HG02943 (cell line): Measurements from ENCODE around the gene RHOU.
"Not testable (repeated sequence)": the region's sequence is repeated elsewhere in the genome, so short reads cannot be mapped to it uniquely, and the experiment has no call there.

Experiments
- ATAC-seq: cut with Tn5 transposase; IDR thresholded peaks from one replicate; pipeline ENCODE4 v1.9.1; 2021; ENCODE audit warnings: mild to moderate bottlenecking, low read depth, moderate library complexity; ENCODE audit not compliant: unreplicated experiment

RHOU gene

DNA sequence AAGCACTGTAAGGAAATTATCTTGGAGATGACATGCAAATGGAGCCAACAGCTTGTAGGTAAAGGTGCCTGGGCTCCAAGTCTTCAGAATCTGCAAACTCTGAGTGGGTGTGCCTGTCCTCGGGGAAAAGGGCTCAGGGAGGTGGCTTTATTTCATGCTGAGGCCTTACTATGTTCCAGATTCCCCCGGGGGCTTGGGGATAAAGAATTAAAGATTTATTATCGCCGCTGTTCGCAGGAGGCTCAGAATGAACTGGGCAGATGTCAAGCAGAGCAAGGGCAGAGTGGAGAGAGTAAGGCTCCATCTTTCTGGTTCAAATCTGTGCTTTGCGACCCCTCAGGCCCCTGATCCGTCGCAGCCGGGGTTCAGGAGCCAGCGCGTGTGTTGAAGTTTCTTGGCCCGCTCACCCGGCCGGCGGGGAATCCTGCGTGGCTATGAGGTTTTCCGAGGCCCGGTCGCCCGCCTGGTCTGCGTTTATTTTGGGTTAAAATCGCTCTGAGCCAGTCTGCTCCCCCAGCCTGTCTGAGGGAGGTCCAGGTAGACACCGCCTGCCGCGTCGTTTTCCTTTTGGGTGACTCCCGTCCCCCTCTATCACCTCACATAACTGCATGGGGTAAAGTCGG lies 19.5 kb downstream of the RHOU start:
- no peak for ATAC-seq

DNA sequence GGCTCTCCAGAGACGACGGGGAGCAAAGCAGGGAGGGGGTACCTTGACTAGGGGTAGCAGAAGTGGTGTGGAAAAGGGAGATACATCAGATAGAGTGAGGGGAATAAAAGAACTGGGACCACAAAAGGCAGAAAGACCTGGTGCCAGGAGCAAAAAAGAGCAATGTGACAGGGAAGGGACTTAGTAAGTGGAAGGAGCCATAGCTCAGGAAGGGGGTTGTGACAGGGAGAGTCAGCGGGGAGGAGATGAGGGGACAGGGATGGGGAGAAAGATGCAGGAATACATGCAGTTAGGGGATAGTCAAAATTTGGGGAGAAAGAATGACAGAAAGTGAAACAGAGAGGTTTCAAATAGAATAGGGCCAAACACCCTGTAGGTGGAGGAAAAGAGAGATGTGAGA lies 20.5 kb downstream of the RHOU start:
- no peak for ATAC-seq

DNA sequence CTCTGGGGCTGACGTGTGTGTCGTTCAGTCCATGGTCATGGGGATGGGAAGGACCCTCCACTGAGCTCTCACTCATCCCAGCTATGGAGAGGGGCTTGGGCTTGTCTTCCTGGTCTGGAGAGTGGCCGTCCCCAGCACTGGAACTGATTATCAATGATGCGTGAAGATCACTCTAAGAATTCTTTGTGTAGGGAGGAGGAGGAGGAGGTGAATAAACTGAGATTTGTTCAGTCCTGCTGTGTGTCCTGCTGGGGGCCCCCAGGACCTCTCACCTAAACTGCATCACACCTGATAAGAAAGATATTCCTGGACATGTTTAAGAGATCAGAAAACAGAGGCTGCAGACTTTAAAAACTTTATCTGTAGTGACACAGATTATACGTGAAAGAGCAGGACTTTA lies 21.2 kb downstream of the RHOU start:
- no peak for ATAC-seq

DNA sequence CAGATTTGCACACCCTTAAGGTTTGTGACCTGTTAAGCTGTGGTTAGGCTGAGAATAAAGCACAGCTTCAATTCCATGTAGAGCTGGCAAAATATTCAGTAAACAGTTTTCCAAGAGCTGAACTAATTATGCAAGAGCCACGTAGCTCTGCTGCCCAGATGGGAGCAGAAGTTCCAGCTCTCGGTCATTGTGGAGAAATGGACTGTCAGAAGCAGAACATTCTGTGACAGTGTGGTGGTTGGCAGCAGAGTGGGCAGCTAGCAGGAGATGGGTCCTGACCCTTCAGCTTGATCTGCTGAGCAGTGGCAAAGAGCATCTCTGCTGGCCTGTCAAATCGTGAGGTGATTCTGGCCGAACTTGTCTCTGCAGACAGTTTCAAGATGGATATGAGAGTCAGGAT lies 23.2 kb downstream of the RHOU start:
- ATAC-seq: no peak

DNA sequence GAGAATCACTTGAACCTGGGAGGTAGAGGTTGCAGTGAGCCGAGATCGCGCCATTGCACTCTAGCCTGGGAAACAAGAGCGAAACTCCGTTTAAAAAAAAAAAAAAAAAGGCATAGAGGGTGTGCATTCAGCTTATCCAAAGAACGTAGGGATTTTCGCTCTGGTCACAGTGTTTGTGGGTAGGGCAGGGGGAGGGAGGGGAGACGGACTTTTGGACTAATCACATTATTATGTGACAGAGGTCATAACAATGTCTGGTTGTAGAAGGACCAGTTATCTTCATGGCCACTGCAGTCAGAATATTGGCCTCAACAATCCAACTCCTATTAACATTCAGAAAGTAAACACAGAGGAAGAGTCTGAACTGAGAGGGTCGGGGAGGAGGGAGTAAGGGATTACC lies 25.7 kb downstream of the RHOU start:
- ATAC-seq: no peak

DNA sequence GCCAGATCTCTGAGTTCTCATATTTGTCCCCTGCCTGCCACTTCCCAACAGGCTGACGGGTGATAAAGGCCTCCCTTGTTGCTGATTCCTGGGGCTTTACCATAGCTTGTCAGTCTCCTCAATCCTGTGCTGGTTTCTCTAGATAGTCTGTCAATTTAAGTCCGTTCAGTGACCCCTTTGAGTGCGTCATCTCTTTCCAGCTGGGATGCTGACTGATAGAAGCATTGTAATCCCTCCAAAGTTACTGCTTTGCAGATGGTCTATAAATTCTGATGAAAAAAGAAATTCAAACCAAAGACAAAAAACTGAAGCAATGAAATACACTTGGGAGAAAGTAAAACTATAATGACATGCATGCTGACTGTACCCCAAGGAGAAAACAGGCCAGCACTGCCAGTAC lies 28.3 kb downstream of the RHOU start:
- no peak for ATAC-seq

DNA sequence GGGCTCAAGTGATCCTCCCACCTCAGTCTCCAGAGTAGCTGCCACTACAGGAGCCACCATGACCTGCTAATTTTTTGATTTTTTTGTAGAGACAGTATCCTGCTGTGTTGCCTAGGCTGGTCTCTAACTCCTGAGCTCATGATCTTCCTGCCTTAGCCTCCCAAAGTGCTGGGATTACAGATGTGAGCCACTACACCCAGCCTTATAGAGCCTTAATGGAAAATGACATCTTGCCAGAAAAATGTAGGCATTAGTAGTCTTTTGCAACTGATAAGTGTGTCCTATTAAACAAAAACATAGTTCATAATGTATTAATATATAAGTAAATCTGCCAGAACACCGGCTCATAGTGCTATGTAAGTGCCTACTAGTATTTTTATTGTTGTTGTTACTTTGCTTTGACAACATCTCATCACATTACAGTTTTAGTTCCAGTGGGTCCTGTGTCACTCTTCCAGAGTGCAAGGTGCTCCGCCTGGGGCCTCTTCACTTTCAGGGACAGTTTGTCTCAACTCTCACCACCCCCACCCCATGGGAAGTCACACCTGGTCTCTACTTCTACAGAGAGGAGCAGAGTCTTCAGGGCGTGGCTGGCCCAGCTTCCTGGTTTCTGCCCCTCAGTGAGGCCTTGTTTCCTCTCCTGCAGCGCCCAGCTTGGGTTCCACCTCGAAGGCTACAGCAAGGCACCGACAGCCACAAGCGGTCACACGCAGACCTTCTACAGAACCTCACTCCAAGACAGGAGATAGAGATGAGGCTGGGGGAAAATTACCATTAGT lies 30.1 kb downstream of the RHOU start:
- ATAC-seq: no peak

DNA sequence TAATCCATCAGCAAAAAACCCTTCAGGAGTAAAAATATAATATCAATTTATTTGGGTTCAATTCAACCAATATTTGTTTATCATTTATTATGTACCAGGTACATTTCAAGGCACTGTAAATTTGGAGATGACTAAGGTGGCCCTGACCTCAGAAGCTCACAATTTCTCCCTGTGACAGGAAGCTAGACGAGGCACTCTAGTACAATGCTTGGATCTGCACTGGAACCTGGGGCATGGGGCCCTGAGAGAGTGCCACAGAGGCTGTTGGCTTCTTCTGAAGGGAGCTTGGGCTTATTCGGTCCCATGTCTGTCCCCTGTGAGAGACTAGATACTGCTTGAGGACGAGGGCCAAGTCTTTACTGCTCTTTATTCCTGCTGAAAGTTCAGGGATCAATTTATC lies 31.5 kb downstream of the RHOU start:
- no peak for ATAC-seq

DNA sequence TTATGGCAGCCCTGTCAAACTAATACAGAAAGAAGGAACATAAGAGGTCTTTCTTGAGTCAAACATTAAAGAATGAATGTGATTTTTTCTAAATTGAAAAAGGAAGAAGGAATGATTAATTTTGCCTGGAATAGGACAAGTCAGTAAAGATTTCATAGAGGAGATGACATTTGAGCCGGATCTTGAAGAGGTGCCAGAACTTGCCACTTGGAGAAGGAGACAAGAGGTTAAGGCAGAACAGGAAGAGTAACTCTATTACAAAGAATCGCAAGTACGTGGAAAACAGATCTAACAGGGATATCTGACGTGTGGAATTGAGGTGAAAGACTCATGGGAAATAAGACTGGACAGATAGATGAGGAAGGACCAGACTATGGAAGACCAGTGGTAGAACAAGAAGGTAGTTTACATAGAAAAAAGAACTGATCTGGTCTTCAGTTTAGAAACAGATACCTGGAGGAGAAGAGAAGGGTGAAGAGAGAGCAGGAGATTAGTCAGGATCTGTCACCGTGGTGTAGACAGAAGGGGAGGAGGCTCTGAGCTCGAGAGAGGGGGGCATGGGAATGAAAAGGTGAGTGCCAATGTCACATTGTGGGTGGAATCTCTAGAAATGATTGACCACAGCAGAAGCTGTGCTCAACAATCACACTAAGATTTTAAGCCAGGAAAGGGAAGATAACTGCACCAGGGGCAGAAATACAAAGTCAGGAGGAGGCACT lies 32.5 kb downstream of the RHOU start:
- no peak for ATAC-seq

DNA sequence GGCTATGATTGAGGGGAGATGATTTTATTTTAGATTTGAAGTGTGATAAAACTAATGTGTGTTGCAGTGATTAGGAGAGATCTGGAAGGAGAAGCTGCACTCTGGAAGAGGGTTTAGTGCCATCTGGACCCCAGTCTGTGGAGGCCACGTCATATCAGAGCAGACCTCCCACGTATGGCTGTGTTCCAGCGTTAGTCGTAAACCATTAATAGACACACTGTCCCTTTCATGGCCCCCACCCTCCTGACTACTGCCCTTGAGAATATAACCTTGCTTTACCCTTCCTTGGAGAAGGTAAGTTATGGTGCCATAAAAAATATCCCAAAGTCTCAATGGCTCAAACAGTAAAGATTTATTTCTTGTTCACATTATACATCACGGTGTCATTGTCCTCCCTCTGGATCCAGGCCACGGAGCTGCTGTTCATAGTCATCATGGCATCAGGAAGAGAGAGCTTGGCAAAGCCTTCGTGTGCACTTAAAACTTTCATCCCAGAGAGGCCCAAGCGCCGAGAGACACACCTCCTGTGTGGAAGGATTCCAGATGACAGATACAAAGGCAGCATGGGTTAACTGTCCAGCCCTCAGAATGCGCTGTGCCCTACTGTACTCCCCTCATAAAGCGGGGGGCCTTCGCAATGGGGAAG lies 33.2 kb downstream of the RHOU start:
- ATAC-seq: no peak

DNA sequence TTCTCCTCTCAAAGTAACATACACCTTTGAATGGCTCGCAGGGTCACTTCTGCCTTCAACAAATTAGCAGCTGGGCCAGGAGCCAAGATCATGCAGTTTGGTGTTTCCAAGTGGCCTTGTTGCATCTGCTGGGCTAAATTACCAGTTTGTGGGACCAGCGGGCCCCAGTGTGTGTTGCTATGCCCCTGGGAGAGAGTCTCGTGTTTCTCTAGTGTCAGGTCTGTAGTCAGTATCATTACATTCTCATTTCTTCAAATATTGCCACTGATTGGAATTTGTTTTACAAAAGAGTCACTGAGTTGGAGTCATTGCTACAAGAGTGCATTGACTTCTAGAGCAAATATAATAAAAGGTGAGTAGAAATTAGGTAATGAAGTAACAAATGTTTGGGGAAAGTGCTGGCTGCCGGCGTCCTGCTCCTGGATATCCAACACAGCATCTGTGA lies 35.5 kb downstream of the RHOU start:
- no peak for ATAC-seq

DNA sequence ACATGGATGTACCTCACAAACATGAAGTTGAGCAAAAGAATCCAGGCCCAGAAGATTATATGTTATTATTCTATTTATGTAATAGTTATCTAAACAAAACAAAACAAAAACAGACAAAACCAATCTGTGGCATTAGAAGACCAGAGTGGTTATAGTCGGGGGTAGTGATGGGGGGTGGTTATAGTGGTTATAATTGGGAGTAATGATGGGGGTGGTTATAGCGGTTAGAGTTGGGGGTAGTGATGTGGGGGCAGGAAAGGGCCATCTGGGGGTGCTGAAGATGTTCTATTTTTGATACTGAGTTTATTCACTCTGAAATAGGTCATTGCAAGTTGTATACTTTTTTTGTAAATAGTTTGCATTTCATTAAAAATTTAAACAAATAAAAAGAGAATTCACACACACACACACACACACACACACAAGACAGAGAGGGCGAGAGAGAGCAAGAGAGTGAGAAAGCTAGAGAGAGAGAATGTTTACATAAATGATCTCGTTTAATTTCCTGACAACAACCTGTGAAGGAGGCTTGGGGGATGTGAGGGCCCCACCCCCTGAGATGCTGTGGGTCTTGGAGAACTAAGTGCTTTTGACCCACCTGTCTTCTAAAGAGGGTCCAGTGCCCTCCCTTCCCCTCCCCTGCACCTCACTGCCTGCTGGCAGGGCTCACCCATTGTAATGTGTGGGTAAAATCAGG lies 37.4 kb downstream of the RHOU start:
- no peak for ATAC-seq

DNA sequence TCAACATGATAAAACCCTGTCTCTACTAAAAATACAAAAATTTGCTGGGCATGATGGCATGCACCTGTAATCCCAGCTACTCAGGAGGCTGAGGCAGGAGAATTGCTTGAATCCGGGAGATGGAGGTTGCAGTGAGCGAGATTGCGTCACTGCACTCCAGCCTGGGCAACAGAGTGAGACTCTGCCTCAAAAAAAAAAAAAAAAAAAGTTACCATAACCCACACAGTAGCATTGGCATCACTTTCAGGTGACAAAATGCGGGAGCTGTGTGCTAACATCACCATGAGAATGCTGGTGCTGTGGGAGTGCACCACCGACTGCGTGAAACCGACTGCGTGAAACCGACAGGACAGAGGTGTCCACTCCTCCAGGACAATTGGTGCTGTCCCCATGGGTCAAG lies 40.7 kb downstream of the RHOU start:
- ATAC-seq: not testable (repeated sequence)

DNA sequence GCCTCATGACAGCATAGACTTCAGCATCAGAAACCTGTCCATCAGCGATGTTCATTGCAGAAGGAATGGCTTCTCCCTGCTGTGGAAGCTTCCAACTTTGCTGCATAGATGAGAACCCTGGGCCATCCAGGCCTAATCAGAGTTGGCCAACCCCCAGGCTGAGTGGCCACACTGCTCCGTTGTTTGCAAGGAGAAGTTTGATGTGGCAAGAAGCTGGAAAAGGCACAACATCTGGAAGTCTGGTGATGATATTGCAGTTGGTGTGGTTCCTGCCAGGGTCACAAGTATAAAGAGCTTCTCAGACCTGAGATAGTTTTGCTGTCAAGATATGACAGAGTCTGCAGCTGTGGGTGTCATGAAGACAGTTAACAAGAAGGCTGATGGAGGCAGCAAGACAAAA lies 41.2 kb downstream of the RHOU start:
- no peak for ATAC-seq

DNA sequence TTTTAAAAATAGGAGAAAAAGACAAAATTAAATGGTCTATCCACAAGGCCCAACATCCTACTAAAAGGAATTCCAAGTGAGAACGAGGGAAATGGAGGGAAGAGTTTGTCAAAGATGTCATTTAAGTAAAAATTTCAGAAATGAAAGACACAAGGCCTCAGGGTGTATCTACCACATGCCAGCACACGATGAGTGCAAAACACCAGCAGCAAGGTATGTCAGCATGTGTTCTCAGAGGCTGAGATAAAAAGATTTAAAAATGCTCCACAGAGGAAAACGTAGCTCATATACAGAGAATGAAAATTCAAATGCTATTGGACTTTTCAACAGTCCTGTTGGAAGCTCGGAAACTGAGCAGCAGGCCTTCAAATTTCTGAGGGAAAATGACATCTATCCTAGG lies 42.0 kb downstream of the RHOU start:
- no peak for ATAC-seq

DNA sequence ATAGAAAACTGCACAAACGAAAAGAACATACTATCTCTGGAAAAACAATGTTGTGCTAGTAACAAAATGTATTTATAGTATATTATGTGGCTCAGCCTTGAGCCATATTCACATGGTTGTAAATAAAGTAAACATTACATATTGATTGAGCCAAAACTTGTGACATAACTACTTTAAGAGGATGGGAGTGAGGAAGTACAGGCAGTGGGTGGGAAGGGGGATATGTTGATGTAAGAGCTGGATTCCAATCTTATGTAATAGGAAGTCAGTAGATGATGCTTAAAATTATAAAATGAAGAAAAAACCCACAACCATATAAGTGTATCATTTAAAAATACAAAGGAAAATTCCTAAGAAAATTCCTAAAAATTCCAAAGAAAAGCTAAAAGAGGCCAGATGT lies 42.7 kb downstream of the RHOU start:
- ATAC-seq: no peak

DNA sequence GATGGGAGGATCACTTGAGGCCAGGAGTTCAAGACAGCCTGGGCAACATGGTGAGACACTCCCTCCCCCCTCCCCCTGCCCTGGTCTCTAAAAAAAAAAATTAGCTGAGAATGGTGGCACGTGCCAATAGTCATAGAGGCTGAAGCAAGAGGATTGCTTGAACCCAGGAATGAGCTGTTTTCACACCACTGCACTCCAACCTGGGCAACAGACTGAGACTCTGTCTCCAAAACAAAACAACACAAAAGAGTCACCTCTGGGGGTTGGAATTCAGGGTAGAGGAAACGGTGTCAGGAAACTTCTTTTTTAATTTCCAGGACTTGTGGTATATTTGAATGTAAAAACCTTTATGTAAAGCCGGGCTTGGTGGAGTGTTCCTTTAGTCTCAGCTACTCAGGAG lies 43.2 kb downstream of the RHOU start:
- no peak for ATAC-seq

DNA sequence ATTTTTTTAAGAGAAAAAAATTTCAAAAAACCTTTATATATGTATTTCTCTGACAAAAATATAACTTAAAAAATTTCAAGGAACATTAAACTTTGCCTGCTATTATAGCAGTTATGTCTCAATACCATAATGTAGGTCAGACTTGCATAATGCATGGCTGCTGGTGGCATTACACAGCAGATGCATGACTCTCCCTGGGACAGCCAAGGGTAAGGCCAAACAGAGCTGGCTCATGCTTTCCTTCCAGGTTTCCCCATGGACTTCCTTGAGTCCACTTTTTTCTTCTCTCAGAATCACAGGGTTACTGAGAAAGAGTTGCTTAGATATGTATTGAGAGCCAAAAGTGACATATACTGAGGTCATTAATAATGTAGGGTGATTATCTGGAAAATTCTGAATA lies 43.7 kb downstream of the RHOU start:
- ATAC-seq: no peak

DNA sequence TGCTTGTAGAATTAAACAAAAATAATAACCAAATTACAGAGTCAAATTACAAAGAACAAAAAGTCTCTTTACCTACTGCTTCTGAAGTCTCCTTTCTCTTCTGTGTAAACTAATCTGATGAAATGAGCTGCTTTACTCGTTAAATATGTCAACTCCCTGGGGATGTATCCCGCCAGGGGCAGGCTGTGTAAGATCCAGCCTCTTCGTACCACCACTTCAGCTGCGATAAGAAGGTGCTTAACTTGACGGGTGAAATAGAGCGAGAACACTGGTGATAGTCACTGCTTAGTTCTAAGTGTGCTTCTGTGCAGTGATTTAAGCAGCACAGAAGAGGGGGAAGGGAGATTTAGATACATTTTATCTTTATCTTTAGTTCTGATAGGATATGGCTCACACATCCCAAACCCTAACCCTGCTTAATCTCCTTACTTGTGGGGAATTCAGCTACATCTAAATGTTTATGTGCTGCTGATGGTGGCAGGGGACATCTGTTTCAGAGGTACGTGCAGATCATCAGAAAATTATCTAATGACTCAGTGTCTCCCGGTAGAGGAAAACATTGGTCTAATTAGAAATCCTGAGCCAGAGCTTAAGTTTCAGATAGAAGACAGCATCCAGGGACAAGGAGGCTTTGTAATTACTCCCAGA lies 46.0 kb downstream of the RHOU start:
- no peak for ATAC-seq
